ENCODE measurements around the gene CARMIL1.
A peak's percentile ranks its signal among the peaks of the same experiment; 100 is the strongest.
"Not testable (repeated sequence)": the region's sequence is repeated elsewhere in the genome, so short reads cannot be mapped to it uniquely, and the experiment has no call there.

The CARMIL1 gene

DNA sequence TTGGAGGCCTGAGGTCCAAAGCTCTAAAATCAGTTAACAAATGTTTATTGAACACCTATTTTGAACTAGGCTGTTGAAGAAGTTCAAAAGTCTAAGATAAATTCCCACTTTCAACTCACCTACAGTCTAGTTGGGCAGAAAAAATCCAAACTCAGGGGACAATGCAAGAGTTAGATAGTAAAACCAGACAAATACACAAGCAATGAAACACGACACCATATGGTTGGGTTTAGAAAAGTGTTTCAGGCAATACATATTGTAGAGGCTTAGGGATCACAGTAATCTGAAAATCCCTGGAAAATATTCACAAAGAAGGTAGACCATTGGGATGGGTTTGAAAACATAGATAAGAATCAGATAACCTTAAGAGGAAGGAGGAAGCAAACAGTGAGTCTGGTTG lies 1.3 kb upstream of the CARMIL1 start:
- DNase-seq = no peak

DNA sequence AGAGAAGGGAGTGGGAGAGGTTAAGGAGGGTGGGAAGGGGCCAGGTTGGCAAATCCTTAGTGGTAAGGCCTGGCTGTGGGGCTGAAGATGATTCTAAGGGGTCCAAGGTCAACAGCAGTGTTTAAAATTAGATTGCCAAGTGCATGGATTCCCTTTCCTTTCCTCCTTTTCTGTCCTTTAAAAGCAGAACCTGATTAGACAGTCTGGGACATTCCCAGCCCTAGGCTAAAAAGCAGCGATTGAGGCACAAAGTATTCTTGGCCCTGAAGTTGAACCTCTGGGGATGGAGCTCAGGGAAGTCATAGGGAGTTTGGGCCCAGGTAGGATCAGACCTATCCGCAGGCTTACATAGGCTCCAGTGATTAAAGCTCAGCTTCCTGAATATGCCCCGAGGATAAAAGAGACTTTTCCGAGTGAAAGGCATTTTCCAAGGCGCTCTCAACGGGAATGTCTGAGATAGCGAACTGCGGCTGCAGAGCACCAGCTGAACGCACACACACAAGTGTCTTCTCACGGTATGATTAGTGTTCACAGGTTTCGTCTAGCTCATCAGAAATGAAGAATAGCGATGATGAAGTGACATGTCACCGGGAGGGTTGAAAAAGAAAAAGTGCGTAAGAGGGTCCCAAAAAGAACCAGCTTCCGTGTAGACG lies 787 bp upstream of the CARMIL1 start:
- no peak for DNase-seq

DNA sequence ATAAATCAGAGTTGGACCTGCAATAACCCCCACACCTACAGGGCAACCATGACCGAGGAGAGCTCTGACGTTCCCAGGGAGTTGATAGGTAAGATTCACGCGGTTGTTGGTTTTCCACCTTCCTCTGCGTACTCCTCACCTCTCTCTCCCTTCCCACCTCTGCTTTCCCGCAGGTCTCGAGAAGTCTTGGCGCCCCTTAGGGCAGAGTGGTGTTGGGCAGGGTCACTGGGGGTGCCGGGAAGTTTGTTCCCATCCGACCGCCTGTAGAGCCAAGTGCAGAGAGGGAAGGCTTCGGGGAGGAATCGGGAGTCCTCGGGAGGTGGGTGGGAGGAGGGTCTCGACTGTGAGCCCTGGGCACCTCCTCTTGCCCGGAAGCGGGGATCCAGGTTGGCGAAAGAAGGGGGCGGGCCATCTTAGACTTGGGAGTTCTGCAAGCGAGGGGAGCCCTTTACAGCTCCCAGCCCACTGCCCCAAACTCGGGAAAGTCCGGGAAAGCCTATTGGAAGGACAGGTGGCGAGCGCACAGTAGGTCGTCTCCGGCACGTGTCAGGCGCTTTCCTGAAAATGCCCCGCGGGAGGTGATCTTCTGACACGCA lies 672 bp downstream of the CARMIL1 start:
- no peak for DNase-seq

- peak; percentile 54 for DNase-seq
Measured at GRCh38 chr6:25280344-25281074, 1.3 kb downstream of the CARMIL1 start.

DNA sequence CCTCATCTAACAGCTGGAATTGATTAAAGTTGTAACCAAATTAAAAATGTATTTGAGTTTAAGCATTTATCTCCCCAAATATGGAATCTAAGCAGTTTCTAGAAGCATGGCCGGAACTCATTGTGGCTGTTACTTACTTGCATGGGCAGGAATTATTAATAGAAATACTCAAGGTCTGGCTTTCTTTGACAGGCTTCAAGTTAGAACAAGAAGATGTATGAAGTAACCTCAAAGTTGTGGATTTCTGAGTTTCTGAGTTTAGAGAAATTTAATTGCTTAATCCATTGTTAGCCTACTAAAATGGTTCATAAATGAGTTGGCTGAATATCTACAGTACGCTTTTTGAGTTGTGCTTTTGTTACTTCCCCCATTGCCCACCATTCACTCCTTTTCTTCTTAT lies 7.7 kb downstream of the CARMIL1 start:
- no peak for DNase-seq

- no peak for DNase-seq
Measured at GRCh38 chr6:25287941-25288340, 8.8 kb downstream of the CARMIL1 start.

DNA sequence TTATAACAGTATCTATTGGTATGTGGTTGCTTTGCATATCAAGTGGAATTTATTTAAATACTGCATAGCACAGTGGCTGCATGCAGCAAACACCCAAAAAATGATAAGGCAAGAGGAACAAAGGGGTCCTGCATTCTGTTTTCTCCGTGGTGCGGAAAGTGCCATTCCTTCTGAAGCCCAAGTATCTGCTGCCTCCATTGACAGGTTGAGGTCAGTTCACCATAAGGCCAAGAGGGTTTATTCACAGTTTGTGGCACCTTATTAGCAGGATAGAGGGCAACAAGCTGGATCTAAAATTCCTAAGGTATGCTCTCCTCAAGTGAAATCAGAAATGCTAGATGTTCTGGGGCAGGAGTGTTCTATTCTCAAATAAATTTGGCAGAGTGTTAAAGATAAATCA lies 9.3 kb downstream of the CARMIL1 start:
- no peak for DNase-seq

DNA sequence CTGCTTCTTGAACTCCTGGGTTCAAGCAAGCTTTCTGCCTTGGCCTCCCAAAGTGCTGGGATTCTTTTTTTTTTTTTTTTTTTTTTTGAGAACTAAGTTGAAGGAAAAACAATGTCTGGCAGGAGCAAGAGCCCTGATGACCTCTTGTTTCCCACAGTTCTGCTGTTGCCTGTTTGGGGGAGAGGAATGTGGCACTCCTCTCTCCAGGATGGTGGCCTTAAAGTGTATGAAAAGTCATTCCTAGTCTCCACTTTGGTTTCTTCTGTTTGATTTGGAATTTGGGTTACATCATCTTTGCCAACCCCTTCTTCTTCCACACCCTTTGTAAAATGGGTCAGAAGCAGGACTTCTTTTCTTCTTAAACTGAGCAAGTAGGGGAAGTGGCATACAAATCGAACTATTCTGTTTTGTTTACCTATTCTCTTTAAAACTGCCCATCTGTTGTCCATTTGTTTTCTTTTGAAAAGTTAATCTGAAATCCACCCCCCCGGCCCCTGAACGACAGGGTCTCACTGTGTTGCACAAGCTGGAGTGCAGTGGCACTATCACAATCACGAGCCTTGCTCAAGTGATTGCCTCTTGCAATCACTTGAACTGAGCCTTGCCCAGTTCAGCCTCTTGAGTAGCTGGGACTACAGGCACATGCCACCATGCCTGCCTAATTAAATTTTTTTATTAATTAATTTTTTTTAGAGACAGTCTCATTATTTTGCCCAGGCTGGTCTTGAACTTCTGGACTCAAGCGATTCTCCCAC lies 11.3 kb downstream of the CARMIL1 start:
- DNase-seq = no peak

GRCh38 chr6:25292384-25292783 lies 13.2 kb downstream of the CARMIL1 start:
- no peak for DNase-seq

- DNase-seq = no peak
Measured at GRCh38 chr6:25295651-25296050, 16.5 kb downstream of the CARMIL1 start.

GRCh38 chr6:25296217-25296905 lies 17.2 kb downstream of the CARMIL1 start:
- DNase-seq = no peak

- no peak for DNase-seq
Measured at GRCh38 chr6:25297039-25297441, 17.9 kb downstream of the CARMIL1 start.

- no peak for DNase-seq
Measured at GRCh38 chr6:25297823-25298522, 18.8 kb downstream of the CARMIL1 start.

DNA sequence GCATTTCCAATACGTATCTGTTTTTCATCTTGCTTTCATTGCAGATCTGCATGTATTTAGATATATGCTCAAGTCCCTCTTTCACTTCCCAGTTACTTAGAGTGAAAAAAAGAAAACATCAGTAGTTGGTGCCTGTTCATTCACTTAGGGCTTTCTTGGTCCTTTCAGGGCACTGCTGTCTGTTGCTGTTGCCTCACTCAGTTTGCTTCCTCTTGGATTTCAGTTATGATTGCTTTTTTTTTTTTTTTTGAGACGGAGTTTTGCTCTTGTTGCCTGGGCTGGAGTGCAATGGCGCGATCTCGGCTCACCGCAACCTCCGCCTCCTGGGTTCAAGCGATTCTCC lies 19.3 kb downstream of the CARMIL1 start:
- DNase-seq = not testable (repeated sequence)

DNA sequence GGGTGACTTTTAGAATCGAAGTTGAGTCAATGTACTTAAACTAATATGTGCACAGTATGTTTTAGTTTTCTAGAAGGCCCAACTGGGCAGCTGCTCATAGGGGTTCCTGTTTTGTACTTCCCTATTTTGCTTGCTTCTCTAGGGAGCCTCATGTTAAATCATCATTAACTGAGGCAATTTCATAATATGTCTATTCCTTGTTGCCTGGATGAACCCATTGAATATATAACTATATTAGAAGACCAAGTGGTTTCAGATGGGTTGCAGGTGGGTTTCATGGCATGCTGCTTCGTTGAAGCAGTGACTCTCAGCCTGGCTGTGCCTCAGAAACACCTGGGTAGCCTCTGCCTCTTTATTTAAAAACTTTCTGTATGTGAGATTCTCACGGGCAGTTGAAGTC lies 22.2 kb downstream of the CARMIL1 start:
- DNase-seq = no peak

- no peak for DNase-seq
Measured at GRCh38 chr6:25302151-25302550, 23.0 kb downstream of the CARMIL1 start.

DNA sequence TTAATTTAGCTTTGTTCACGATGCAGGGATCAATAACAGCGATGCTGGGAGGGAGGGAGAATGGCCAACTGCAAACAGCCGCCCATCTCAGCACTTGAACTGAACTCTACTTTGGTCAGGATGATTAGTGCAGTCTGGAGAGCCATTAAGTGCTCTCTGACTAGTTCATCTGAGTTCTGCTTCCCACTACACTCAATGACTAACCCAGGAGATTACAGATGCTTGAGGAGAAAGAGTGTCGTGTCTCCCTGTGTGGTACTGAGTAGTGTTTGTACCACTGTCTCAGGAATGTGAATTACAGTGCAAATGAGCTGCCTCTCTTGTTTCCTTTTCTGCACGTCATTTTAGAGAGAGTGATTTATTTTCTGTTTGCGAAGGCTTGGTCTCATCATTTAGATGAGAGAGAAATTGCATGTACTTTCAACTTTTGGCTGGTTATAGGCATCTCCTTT lies 23.5 kb downstream of the CARMIL1 start:
- DNase-seq = peak; percentile 17

- DNase-seq = no peak
Measured at GRCh38 chr6:25303254-25303653, 24.1 kb downstream of the CARMIL1 start.

- DNase-seq = no peak
Measured at GRCh38 chr6:25306379-25306778, 27.2 kb downstream of the CARMIL1 start.

- DNase-seq = no peak
Measured at GRCh38 chr6:25307805-25308494, 28.8 kb downstream of the CARMIL1 start.

GRCh38 chr6:25309886-25310285 lies 30.7 kb downstream of the CARMIL1 start:
- no peak for DNase-seq
